Fibroblast of lung (primary cell): ENCODE measurements around the gene ZNF333.

ENCODE experiments used
- CTCF ChIP-seq, 2 donors: IDR thresholded peaks in 1 of 2; conservative IDR thresholded peaks in 1 of 2; 1 replicate in 1 of 2; 2 replicates in 1 of 2; pipeline ENCODE4 v1.5.1; 2011 to 2012; ENCODE audit warnings: low read length in 2 of 2, control low read depth in 1 of 2, inconsistent platforms in 1 of 2, low read depth in 1 of 2, mild to moderate bottlenecking in 1 of 2
- EZH2 ChIP-seq: IDR thresholded peaks from 2 replicates; pipeline ENCODE4 v1.5.1; 2012; ENCODE audit warnings: low read length, control low read depth, mild to moderate bottlenecking; ENCODE audit errors: missing control alignments

GRCh38 chr19:14678199-14678598 lies 11.6 kb upstream of the ZNF333 start:
- TF ChIP-seq CTCF (conservative IDR thresholded peaks at IDR 0.05 in 1 of 2, IDR thresholded peaks at IDR 0.05 in 1 of 2; ENCODE audit: low read depth in 1 of 2, low read length in 2 of 2): no peak
- no peak for TF ChIP-seq EZH2
